ENCODE data around the gene COG1. TPM values are rescaled to one million over a fixed set of nuclear protein-coding genes. Genes with fewer than 3 reads are reported as not detected.

COG1 gene
- polyA plus RNA-seq, 1 donor (not counting 4 experiments of a cell fraction or from before 2014, with no cell fraction given): 16.4 TPM

GRCh38 chr17:73234736-73235135, 41.9 kb downstream of the COG1 start:
- Histone ChIP-seq H3K4me1 (ENCODE audit: control insufficient read depth, extremely low read depth, insufficient read depth, low read length) (peaks cover 13% of the 10 kb centered on the region), H3K4me2 (ENCODE audit: control insufficient read depth, extremely low read depth, insufficient read depth, low read depth, low read length) (no peak overlapping the region), H2AFZ (ENCODE audit: control insufficient read depth, low read length) (no peak overlapping the region), H3K9me1 (ENCODE audit: control insufficient read depth, extremely low read depth, insufficient read depth, low read length) (no peaks in the 10 kb centered on the region), H3K79me2 (ENCODE audit: control insufficient read depth, insufficient read depth, low read length) (peaks cover 36% of the 10 kb centered on the region), H3K27me3 (ENCODE audit: control insufficient read depth, extremely low read depth, insufficient read depth, low read length) (no peaks in the 10 kb centered on the region), H4K20me1 (ENCODE audit: control insufficient read depth, extremely low read depth, insufficient read depth, low read length) (no peaks in the 10 kb centered on the region), H3K36me3 (ENCODE audit: control insufficient read depth in 2 of 2, extremely low read depth in 1 of 2, insufficient read depth in 2 of 2, low read length in 2 of 2) (peaks cover 8 to 12% of the 10 kb centered on the region in 2 experiments), H3K4me3 (ENCODE audit: control insufficient read depth in 2 of 3, extremely low read depth in 1 of 3, insufficient read depth in 2 of 3, low read depth in 1 of 3, low read length in 3 of 3) (no peak overlapping the region), H3K9ac (ENCODE audit: control insufficient read depth, extremely low read depth, insufficient read depth, low read length) (no peak overlapping the region), H3K9me3 (ENCODE audit: control insufficient read depth, low read depth, low read length) (no peaks in the 10 kb centered on the region), H3K27ac (ENCODE audit: control insufficient read depth, insufficient read depth, low read length) (no peak overlapping the region)
- dilution Hi-C loops (cut with MboI; ENCODE audit: extremely low pct_ligation_motif_present, low sequenced_read_pairs): no loop called here
- no peak for FAIRE-seq
- TF ChIP-seq EZH2 (IDR thresholded peaks at IDR 0.05; ENCODE audit: low read length): no peak
- TF ChIP-seq, protein P1, sequence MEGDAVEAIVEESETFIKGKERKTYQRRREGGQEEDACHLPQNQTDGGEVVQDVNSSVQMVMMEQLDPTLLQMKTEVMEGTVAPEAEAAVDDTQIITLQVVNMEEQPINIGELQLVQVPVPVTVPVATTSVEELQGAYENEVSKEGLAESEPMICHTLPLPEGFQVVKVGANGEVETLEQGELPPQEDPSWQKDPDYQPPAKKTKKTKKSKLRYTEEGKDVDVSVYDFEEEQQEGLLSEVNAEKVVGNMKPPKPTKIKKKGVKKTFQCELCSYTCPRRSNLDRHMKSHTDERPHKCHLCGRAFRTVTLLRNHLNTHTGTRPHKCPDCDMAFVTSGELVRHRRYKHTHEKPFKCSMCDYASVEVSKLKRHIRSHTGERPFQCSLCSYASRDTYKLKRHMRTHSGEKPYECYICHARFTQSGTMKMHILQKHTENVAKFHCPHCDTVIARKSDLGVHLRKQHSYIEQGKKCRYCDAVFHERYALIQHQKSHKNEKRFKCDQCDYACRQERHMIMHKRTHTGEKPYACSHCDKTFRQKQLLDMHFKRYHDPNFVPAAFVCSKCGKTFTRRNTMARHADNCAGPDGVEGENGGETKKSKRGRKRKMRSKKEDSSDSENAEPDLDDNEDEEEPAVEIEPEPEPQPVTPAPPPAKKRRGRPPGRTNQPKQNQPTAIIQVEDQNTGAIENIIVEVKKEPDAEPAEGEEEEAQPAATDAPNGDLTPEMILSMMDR (optimal IDR thresholded peaks at IDR 0.05 in 1 of 3, IDR thresholded peaks at IDR 0.05 in 1 of 3, conservative IDR thresholded peaks at IDR 0.05 in 1 of 3; ENCODE audit: extremely low read depth in 1 of 3, insufficient read depth in 2 of 3, low read length in 3 of 3): no peak
- DNase-seq (ENCODE audit: low read depth, low spot score): no peak

DNA sequence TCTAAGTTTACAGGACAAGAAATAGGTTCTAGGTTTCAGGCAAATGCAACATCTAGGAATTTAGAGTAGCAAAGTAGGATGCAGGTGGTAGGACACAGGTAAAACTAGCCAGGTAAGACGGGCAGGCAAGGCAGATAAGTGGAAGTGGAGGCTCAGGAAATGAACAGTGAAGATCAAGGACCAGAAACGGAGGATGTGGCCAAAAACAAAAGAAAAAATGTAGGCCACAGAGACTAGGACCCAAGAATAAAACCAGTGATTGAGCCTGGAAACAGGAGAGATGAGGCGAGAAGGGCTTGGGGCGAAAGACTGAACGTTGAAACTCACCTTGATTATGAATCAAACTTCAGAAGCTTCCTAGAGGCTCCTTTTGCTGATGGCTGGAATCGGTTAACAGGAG, 44.9 kb downstream of the COG1 start:
- no peaks in the 10 kb centered on the region for H3K27me3 ChIP-seq (ENCODE audit: control insufficient read depth, extremely low read depth, insufficient read depth, low read length)
- dilution Hi-C loops (cut with MboI; ENCODE audit: extremely low pct_ligation_motif_present, low sequenced_read_pairs): no loop called here
- FAIRE-seq: no peak

More for the DNA sequence above, 44.9 kb downstream of the COG1 start:
- H3K4me2 ChIP-seq (ENCODE audit: control insufficient read depth, extremely low read depth, insufficient read depth, low read depth, low read length): no peak overlapping the region
- no peak overlapping the region for H3K4me3 ChIP-seq (ENCODE audit: control insufficient read depth in 2 of 3, extremely low read depth in 1 of 3, insufficient read depth in 2 of 3, low read depth in 1 of 3, low read length in 3 of 3)
- H3K9me1 ChIP-seq (ENCODE audit: control insufficient read depth, extremely low read depth, insufficient read depth, low read length): no peaks in the 10 kb centered on the region
- peaks cover 8 to 12% of the 10 kb centered on the region in 2 experiments for H3K36me3 ChIP-seq (ENCODE audit: control insufficient read depth in 2 of 2, extremely low read depth in 1 of 2, insufficient read depth in 2 of 2, low read length in 2 of 2)
- peaks cover 12% of the 10 kb centered on the region for H3K79me2 ChIP-seq (ENCODE audit: control insufficient read depth, insufficient read depth, low read length)
- no peaks in the 10 kb centered on the region for H4K20me1 ChIP-seq (ENCODE audit: control insufficient read depth, extremely low read depth, insufficient read depth, low read length)
- no peaks in the 10 kb centered on the region for H3K9me3 ChIP-seq (ENCODE audit: control insufficient read depth, low read depth, low read length)
- no peak for DNase-seq (ENCODE audit: low read depth, low spot score)
- no peak overlapping the region for H3K9ac ChIP-seq (ENCODE audit: control insufficient read depth, extremely low read depth, insufficient read depth, low read length)
- peaks cover 5% of the 10 kb centered on the region for H3K4me1 ChIP-seq (ENCODE audit: control insufficient read depth, extremely low read depth, insufficient read depth, low read length)
- no peak for TF ChIP-seq EZH2 (IDR thresholded peaks at IDR 0.05; ENCODE audit: low read length)
- TF ChIP-seq, protein P1 (optimal IDR thresholded peaks at IDR 0.05 in 1 of 3, IDR thresholded peaks at IDR 0.05 in 1 of 3, conservative IDR thresholded peaks at IDR 0.05 in 1 of 3; ENCODE audit: extremely low read depth in 1 of 3, insufficient read depth in 2 of 3, low read length in 3 of 3): no peak
- H3K27ac ChIP-seq (ENCODE audit: control insufficient read depth, insufficient read depth, low read length): no peak overlapping the region
- no peak overlapping the region for H2AFZ ChIP-seq (ENCODE audit: control insufficient read depth, low read length)
